GM19193 (cell line): ENCODE data around the gene RAMP1.

ENCODE experiments used
- POLR2A ChIP-seq: IDR thresholded peaks from 4 replicates; pipeline ENCODE4 v1.6.1; 2011; ENCODE audit not compliant: insufficient read depth, insufficient read length; ENCODE audit errors: extremely low read depth

RAMP1 gene

DNA sequence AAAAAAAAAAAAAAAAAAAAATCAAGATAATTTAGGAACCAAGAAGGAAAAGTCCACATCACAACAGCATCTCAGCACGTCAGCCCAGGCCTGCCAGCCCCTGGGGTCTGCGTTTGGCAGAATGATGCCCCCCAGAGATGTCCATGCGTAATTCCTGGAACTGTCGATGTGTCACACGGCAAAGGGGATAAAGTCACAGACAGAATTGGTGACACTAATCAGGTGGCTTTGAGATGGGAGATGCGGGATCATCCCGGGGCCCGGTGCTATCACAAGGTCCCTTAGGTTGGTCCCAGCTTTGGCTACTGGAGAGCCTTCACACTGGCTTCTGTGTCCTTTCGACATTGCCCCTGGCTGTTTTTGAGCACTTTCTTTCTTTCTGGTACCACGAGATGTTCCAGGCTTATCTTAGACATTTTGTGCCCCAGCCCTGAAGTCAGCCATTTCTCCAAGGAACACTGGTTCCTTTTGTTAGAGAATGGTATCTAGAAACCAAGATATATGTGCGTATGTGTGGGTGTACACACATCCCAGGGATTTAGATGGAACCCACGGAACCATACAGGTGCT is 20.7 kb downstream of the RAMP1 start:
- TF ChIP-seq POLR2A, result no peak

DNA sequence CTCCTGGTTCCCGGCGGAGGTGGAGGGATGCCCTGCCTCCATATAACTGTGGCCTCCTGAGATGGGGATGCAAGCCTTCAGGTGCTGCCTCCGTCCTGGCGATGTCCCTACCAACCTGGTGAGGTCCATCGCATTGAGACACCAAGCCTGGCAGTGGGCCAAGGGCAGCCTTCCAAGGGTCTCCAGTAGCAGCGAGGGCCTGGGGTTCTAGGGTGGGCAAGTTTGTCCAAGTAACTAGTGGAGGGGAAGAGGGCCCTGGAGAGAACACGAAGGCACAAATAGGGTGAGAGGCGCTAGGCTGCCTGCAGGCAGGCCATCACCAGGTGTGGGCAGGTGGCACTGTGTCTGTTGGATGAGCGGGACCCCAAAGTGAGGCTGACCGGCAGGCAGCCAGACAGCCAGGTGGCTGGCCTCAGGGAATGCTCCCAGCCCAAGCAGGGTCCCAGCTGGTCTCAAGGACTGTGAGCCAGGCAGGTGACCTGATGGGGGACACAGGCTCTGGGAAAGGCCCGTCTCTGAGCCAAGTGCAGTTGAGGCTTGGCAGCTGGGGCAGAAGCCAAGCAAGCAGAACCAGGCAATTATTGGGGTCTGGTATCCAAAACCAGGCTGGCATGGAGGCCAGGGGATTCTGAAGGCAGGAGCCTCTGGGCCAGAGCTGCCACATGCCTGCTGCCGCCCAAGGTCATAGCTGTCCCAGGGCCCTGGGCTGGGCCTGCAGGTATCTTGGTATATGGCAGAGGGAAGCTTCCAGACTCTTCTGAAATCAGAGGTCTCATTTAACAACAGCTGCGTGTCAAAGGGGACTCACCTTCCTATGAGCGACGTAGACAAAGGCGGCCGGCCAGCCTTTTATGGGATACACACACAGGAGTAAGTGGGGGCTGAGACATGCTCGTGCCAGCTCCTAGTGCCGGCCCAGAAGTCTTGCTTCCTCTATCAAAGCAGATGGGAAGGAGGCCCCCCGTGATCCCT is 23.4 kb downstream of the RAMP1 start:
- TF ChIP-seq POLR2A, result no peak

DNA sequence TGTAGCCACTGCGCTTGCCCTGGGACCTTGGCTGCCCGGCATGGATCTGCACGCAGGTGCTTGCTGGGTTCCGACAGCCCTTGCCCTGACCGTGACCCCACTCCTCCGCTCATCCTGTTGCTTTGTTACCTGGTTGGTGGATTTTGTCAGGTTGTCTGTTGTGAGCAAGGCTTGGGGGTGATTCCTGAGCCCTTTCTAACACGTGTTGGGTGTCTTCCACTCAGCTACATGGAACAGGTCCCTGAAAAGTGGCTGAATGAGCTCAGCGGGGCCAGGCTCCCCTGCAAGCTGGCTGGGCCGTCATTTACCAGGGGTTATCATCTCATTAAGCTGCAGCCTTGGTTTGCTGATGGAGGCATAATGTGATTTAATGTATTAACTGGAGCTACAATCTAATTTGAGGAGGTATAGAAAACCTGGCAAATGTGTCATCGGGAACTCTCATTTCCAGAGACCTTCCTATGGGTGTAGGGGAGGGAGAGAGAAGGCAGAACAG is 24.6 kb downstream of the RAMP1 start:
- TF ChIP-seq POLR2A, result no peak

DNA sequence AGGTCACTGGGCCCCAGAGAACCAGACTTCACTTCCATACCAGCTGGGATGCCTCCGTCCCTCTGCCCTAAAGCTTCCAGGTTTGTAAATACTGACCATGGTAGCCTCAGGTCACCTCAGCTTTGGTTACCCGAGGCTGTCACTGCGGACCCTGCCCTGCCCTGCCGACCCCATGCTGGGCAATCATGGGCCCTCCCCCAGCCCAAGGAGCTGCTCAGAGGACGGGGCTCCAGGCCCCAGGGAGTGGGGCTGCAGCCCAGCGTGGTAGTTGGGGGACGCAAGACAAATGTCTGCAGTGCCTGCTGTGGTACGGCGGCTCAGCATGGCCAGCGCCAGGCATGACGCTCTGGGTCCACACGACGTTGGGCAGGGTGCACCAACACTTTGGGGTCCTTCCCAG is 25.3 kb downstream of the RAMP1 start:
- TF ChIP-seq POLR2A, result no peak

DNA sequence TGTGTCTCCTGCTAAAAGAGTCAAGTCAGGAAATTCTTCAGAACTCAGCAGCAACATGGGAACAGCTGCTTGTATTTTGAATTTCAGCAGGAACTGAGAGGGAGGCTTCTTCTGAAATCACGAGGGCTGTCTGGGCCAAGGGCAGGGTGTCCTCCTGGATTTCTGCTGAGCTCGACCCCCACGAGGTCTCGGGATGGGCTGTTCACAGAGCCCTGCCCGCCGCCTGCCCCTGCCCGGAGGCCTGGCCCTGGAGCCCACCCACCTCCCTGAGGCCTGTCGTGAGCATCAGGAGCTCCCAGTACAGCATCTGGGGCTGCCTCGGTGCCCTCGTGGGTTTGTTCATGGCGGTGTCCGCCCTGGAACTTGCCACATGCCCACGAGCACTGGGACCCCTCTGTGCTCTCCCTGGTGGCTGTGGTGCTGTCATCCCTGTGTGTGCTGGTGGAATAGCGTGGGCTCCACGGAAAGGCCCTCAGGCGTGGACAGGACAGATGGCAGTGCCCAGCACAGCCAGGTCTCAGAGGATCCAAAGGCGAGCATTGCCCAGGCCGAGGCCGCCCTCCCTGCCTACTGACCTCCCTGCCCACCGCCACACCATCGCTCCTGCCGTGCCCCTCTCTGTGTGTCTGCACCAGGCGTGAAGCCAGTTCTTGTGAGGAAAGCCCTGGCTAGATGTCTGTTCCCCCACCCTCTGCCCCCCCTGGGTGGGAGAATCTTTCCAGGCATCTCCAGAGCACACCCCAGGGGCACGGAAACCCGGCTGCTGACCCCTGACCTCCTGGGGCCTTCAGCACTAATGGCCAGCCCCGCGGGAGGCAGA is 25.9 kb downstream of the RAMP1 start:
- no peak for TF ChIP-seq POLR2A

DNA sequence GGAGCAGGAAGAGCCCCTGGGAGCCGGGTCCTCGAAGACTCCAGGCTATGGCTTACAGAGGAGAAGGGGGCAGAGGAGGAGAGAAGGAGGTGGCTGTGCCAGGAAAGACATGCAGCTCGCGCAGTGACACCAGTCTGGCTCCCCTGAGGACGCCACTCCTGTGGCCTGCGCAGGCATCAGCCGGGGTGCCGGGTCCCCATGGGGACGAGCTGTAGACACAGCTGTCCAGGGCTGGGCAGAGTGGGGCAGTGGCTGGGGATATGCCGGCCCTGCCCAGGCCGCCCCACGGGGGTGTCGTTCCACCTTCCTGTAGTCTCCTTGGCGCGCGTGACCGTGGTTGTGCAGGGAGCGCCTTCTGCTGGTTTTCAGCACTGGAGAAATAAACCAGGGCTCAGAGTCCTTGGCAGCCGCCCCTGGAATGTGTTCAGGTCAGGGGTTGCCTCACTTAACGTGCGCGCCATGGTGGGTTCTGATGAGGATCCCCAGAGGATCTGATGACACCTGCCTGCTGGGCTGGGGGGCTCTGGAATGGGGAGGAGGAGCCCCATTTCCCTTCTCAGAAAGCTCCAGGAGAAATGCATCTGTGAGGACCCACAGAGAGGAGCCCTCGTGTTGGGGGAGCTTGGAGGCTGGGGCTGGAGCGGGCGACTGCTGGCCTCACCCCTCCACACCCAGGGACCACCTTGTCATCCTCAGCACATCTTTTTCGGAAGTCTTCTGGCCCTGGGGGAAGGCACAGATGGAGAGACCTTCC is 26.7 kb downstream of the RAMP1 start:
- no peak for TF ChIP-seq POLR2A

DNA sequence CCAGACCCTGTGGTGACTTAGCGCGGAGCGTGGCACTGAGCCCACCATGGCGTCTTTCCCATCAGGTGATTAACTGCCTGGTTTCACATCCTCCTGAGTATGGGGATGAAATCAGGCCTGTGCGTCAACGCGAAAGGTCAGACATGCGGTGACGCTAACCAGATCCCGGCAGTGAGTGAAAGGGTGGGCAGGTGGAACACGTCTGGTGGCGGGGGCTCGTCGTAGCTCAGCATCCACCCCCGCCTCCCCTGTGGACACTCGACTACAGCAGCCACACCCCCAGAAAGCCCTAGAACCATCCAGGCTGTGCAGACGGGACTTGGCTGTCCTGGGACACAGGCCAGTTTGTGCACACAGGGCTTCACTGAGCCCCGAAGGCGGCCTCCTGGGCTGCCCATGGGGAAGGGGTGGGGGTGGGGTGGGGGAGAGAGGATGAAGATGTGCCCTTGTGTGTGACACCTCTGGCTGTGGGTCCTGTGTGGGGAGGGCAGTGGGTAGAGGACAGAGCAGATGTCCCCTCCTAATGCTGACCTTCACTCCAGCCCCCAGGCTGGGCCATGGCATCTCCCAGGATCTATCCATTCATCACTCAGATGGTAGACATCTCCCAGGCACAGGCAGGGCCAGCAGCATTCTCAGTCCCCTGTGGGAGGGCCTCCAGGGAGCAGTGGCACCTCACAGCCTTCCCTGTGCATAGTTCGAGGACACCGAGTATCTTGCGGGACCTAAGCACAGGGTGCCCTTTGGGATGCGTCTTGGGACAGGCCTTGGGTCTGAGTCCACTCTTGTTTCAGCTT is 27.5 kb downstream of the RAMP1 start:
- no peak for TF ChIP-seq POLR2A

DNA sequence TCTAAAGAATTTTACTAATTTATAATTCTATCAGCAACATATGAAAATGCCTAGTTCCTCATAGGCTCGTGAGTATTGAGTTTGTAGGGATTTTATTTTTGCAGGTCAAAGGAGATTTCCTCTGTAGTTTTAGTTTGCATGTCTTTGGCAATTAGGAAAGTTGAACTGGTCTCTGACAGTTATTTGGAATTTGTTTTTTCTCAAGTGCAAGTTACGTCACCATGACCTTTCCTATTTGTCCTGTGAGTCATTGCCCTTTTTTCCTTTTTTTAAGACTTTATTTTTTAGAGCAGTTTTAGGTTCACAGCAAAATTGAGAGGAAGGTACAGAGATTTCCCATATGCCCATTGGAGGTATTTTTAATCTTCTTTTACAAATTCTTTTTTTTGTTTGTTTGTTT is 29.0 kb downstream of the RAMP1 start:
- TF ChIP-seq POLR2A, result no peak

DNA sequence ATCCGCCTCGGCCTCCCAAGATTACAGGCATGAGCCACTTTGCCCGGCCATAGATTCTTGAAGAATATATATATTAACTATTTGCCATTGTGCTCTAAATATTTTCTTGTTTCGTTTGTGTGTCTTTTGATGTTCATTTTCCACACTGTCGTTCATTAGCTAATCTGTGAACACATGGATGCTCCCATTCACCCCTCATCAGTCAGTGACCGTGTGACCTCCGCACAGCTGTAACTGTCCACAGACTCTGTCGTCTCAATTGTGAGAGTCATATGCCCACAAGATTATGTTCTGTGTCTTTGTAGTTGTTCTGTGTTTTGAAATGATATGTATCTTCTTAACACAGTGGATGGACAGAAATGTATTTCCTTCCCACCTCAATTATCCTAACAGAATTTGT is 29.6 kb downstream of the RAMP1 start:
- TF ChIP-seq POLR2A, result no peak

DNA sequence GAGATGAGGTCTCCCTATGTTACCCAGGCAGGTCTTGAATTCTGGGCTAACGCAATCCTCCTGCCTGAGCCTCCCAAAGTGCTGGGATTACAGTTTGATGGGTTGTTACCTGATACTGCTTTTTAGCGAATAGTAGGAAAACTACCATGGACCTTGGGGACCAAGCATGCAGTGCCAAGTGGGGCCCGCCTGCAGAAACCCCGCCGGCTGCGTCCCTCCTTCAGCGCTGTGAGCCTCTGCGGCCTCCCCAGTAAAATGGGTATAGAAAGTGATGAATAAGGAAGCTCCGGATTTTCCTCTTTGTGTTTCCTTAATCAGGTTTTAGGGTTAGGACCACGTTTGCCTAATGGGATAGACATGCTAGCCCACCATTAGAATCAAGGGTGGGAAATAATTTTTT is 30.4 kb downstream of the RAMP1 start:
- no peak for TF ChIP-seq POLR2A

DNA sequence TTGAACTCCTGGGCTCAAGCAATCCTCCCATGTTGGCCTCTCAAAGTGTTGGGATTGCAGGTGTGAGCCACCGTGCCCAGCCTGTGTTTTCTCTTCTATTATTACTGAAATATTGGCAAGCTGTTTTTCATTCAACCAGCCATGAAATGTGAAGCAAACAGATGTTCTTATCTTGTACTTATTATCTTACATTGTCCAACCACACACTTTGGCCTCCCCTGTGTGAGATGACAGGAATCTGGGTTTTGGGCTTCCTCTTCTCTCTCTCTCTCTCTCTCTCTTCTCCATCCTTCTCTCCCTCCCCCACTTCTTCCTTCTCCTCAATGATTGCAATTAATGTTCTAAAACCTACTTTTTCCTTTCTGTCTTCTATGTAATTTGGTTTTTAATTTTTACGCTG is 33.1 kb downstream of the RAMP1 start:
- TF ChIP-seq POLR2A, result no peak

DNA sequence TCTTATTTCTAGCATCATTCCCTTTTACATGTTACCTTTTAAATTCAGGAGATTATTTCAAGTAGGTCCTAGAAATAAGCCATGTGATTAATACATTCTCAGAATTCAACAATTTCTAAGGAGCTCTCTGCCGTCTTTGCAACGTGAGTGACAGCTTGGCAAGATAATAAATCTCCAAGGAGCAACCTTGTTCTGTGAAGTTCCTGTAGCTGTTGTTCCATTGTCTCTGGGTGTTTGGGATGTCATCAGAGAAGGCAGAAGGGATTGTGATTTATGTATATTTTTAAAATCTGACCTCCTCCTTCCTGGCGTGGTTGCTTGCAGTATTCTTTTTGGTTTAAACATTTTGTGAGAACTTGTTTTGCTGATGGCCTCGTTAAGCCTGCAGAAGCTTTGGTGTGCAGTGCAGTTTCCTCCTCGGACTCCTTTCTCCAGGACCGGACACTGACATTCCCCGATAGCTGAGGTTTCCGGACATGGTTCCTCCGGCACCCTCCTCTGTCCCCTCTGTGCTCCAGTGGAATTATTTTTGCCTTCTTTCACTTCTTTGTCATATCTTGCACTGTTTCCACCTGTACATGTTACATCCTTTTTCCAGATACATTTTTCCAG is 33.7 kb downstream of the RAMP1 start:
- no peak for TF ChIP-seq POLR2A

DNA sequence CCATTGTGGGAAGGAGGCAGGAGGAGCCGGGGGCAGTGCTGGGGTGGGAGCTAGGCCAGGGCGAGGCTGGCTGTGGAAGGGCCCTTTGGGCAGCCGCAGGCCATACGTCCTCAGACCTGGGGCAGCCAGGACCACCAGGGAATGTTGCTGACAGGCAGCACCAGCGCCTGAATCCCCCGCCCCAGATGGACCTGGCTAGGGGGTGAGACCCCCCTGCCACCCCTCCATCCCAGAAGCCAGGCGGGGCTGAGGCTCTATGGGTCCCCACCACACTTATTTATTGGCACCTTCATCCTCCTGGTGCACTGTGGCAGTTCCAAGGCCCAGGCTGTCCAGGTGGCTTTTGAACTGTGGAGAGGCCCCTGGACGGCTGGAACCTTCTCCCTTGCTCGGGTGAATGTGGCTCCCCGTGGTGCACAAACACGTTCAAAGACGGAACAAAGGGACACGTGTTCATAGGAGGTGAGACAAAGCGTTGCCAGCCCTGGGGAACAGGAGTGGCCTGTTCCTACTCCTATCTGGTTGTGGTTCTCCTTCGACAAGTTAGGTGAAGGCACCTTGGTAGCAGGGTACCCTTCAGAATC is 35.1 kb downstream of the RAMP1 start:
- TF ChIP-seq POLR2A, result no peak
